Measurements from ENCODE around the gene SOCS3. TPM values are rescaled to one million over a fixed set of nuclear protein-coding genes. Genes with fewer than 3 reads are reported as not detected.

Gene SOCS3
- total and polyA plus RNA-seq, 2 donors (not counting 1 experiment from before 2014, with no cell fraction given): 52.6 to 185 TPM

DNA sequence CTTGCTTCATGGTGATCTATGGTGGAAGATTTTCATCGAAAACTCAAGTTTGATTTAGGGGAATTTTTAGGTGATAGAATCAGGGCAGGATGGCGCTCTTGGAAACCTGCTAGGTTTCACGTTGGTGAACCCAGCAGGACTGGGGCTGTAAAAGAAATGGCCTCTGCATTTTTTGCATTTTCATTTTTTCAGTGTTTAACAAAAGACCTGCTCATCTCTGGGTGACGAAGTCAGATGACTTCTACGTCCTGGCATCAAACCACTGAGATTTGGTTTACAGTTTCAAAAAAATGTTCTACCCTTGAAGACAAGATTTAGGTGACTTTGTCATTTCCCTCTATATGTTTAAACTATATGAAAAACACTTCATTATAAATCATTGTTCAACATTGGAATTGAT lies 20.5 kb upstream of the SOCS3 start:
- Histone ChIP-seq H3K79me2 (ENCODE audit: control insufficient read depth, insufficient read depth, low read length) (peaks cover 56% of the 10 kb centered on the region), H3K4me2 (ENCODE audit: extremely low read depth, insufficient read depth, low read length) (peak overlapping the region; percentile 56), H3K27ac (ENCODE audit: insufficient read depth, low read length) (peak overlapping the region; percentile 99), H2AFZ (ENCODE audit: low read length) (no peak overlapping the region), H3K36me3 (ENCODE audit: control insufficient read depth, insufficient read depth, low read length) (peaks cover 2% of the 10 kb centered on the region), H3K4me1 (ENCODE audit: control insufficient read depth, extremely low read depth, insufficient read depth, low read length) (peaks cover 47% of the 10 kb centered on the region), H3K27me3 (ENCODE audit: control insufficient read depth, insufficient read depth, low read length) (no peaks in the 10 kb centered on the region), H3K4me3 (replicated peaks in 1 of 4; ENCODE audit: control extremely low read depth in 1 of 4, insufficient read depth in 1 of 4, low read depth in 3 of 4, low read length in 4 of 4) (no peak overlapping the region), H3K9ac (ENCODE audit: insufficient read depth, low read length) (no peak overlapping the region), H3K9me3 (ENCODE audit: control insufficient read depth, insufficient read depth, low read depth, low read length) (no peaks in the 10 kb centered on the region), H4K20me1 (ENCODE audit: control insufficient read depth, extremely low read depth, insufficient read depth, low read length) (no peaks in the 10 kb centered on the region)
- DNase-seq (ENCODE audit: low read depth in 2 of 2): no peak
- TF ChIP-seq, protein P1, sequence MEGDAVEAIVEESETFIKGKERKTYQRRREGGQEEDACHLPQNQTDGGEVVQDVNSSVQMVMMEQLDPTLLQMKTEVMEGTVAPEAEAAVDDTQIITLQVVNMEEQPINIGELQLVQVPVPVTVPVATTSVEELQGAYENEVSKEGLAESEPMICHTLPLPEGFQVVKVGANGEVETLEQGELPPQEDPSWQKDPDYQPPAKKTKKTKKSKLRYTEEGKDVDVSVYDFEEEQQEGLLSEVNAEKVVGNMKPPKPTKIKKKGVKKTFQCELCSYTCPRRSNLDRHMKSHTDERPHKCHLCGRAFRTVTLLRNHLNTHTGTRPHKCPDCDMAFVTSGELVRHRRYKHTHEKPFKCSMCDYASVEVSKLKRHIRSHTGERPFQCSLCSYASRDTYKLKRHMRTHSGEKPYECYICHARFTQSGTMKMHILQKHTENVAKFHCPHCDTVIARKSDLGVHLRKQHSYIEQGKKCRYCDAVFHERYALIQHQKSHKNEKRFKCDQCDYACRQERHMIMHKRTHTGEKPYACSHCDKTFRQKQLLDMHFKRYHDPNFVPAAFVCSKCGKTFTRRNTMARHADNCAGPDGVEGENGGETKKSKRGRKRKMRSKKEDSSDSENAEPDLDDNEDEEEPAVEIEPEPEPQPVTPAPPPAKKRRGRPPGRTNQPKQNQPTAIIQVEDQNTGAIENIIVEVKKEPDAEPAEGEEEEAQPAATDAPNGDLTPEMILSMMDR (conservative IDR thresholded peaks at IDR 0.05 in 1 of 2, IDR thresholded peaks at IDR 0.05 in 1 of 2; ENCODE audit: low read depth in 1 of 2, low read length in 2 of 2): no peak
- TF ChIP-seq EZH2 (IDR thresholded peaks at IDR 0.05; ENCODE audit: low read length, missing control alignments): no peak

- Histone ChIP-seq H3K9ac (ENCODE audit: insufficient read depth, low read length) (peak overlapping the region; percentile 100), H3K4me3 (replicated peaks in 1 of 4; ENCODE audit: control extremely low read depth in 1 of 4, insufficient read depth in 1 of 4, low read depth in 3 of 4, low read length in 4 of 4) (peak overlapping the region; percentile 90 to 95 (median 92)), H3K79me2 (ENCODE audit: control insufficient read depth, insufficient read depth, low read length) (peaks cover 47% of the 10 kb centered on the region), H3K4me1 (ENCODE audit: control insufficient read depth, extremely low read depth, insufficient read depth, low read length) (peaks cover 50% of the 10 kb centered on the region), H4K20me1 (ENCODE audit: control insufficient read depth, extremely low read depth, insufficient read depth, low read length) (no peaks in the 10 kb centered on the region), H3K27me3 (ENCODE audit: control insufficient read depth, insufficient read depth, low read length) (no peaks in the 10 kb centered on the region), H3K9me3 (ENCODE audit: control insufficient read depth, insufficient read depth, low read depth, low read length) (no peaks in the 10 kb centered on the region), H3K36me3 (ENCODE audit: control insufficient read depth, insufficient read depth, low read length) (peaks cover 2% of the 10 kb centered on the region), H3K4me2 (ENCODE audit: extremely low read depth, insufficient read depth, low read length) (peak overlapping the region; percentile 91), H3K27ac (ENCODE audit: insufficient read depth, low read length) (peak overlapping the region; percentile 99), H2AFZ (ENCODE audit: low read length) (no peak overlapping the region)
- TF ChIP-seq, protein P1 (conservative IDR thresholded peaks at IDR 0.05 in 1 of 2, IDR thresholded peaks at IDR 0.05 in 1 of 2; ENCODE audit: low read depth in 1 of 2, low read length in 2 of 2): no peak
- no peak for TF ChIP-seq EZH2 (IDR thresholded peaks at IDR 0.05; ENCODE audit: low read length, missing control alignments)
- DNase-seq (ENCODE audit: low read depth in 2 of 2): peak; percentile 83 to 84
Measured at GRCh38 chr17:78379131-78379491, 19.2 kb upstream of the SOCS3 start.

GRCh38 chr17:78378225-78379130 lies 18.6 kb upstream of the SOCS3 start, which contains the start of gene PGS1:
TSS of gene PGS1 (plus strand) at chr17:78378649. CDS start at chr17:78378666, 17 bp downstream.
- Histone ChIP-seq H4K20me1 (ENCODE audit: control insufficient read depth, extremely low read depth, insufficient read depth, low read length) (no peaks in the 10 kb centered on the region), H3K4me1 (ENCODE audit: control insufficient read depth, extremely low read depth, insufficient read depth, low read length) (peaks cover 50% of the 10 kb centered on the region), H3K9ac (ENCODE audit: insufficient read depth, low read length) (peak within 1 kb of the TSS; percentile 100), H2AFZ (ENCODE audit: low read length) (peak within 1 kb of the TSS; percentile 43), H3K27me3 (ENCODE audit: control insufficient read depth, insufficient read depth, low read length) (no peaks in the 10 kb centered on the region), H3K4me3 (replicated peaks in 1 of 4; ENCODE audit: control extremely low read depth in 1 of 4, insufficient read depth in 1 of 4, low read depth in 3 of 4, low read length in 4 of 4) (peak within 1 kb of the TSS; percentile 90 to 95 (median 92)), H3K79me2 (ENCODE audit: control insufficient read depth, insufficient read depth, low read length) (peaks cover 46% of the 10 kb centered on the region), H3K4me2 (ENCODE audit: extremely low read depth, insufficient read depth, low read length) (peak within 1 kb of the TSS; percentile 91), H3K27ac (ENCODE audit: insufficient read depth, low read length) (peak within 1 kb of the TSS; percentile 99), H3K9me3 (ENCODE audit: control insufficient read depth, insufficient read depth, low read depth, low read length) (no peaks in the 10 kb centered on the region), H3K36me3 (ENCODE audit: control insufficient read depth, insufficient read depth, low read length) (peaks cover 2% of the 10 kb centered on the region)
- TF ChIP-seq, protein P1 (conservative IDR thresholded peaks at IDR 0.05 in 1 of 2, IDR thresholded peaks at IDR 0.05 in 1 of 2; ENCODE audit: low read depth in 1 of 2, low read length in 2 of 2): no peak
- TF ChIP-seq EZH2 (IDR thresholded peaks at IDR 0.05; ENCODE audit: low read length, missing control alignments): no peak
- peak; percentile 71 to 72 for DNase-seq (ENCODE audit: low read depth in 2 of 2)

Measured in fibroblast of lung (primary cell).